Measurements from ENCODE around the gene EMP3. TPM values are rescaled to one million over a fixed set of nuclear protein-coding genes. Genes with fewer than 3 reads are reported as not detected.

EMP3 gene
- total and polyA plus RNA-seq, 9 of the 15 experiments (the other 6 are each of a cell fraction or from before 2014, with no cell fraction given): 123 to 386 (median 296) TPM

- TF ChIP-seq ZMIZ1 (IDR thresholded peaks at IDR 0.05; ENCODE audit: low read depth in 2 of 2, low read length in 2 of 2) (peak in 1 of 2 experiments; percentile 69; a peak in 1 of 4 replicates), ELF4 (CRISPR knock-in tag; IDR thresholded peaks at IDR 0.05) (0 out of 2 replicates have a peak, but pooled peaks have one; percentile 45), ZC3H4 (CRISPR knock-in tag; IDR thresholded peaks at IDR 0.05; ENCODE audit: borderline replicate concordance) (no peak), GABPA (tag; conservative IDR thresholded peaks at IDR 0.05; ENCODE audit: low read depth) (no peak), ZBTB40 (IDR thresholded peaks at IDR 0.05) (no peak), ZBTB40 (CRISPR knock-in tag; IDR thresholded peaks at IDR 0.05) (no peak), ZNF75A (CRISPR knock-in tag; IDR thresholded peaks at IDR 0.05) (no peak), KLF6 (CRISPR knock-in tag; IDR thresholded peaks at IDR 0.05; ENCODE audit: borderline replicate concordance) (no peak), PHF20 (IDR thresholded peaks at IDR 0.05; ENCODE audit: partially characterized antibody) (no peak), RBM34 (IDR thresholded peaks at IDR 0.05; ENCODE audit: borderline replicate concordance, insufficient read depth, low read length) (no peak), BCL6 (CRISPR knock-in tag; IDR thresholded peaks at IDR 0.05) (peak; percentile 67; the same call in 1 of the 2 replicates), KDM2B (CRISPR knock-in tag; IDR thresholded peaks at IDR 0.05) (no peak), ZNF146 (CRISPR knock-in tag; IDR thresholded peaks at IDR 0.05; ENCODE audit: unreplicated experiment) (no peak), MXI1 (IDR thresholded peaks at IDR 0.05; ENCODE audit: low read depth, low read length) (no peak)
These were observed 37.6 kb downstream of the EMP3 start (continued) for GRCh38 chr19:48362716-48363499.

Data from K562 (cell line).